HG02763 (cell line): ENCODE data around the gene ZNF507.

ENCODE experiments used
- ATAC-seq: cut with Tn5 transposase; IDR thresholded peaks from one replicate; pipeline ENCODE4 v1.9.1; 2021; ENCODE audit warnings: mild to moderate bottlenecking, moderate library complexity; ENCODE audit not compliant: unreplicated experiment

Gene ZNF507

DNA sequence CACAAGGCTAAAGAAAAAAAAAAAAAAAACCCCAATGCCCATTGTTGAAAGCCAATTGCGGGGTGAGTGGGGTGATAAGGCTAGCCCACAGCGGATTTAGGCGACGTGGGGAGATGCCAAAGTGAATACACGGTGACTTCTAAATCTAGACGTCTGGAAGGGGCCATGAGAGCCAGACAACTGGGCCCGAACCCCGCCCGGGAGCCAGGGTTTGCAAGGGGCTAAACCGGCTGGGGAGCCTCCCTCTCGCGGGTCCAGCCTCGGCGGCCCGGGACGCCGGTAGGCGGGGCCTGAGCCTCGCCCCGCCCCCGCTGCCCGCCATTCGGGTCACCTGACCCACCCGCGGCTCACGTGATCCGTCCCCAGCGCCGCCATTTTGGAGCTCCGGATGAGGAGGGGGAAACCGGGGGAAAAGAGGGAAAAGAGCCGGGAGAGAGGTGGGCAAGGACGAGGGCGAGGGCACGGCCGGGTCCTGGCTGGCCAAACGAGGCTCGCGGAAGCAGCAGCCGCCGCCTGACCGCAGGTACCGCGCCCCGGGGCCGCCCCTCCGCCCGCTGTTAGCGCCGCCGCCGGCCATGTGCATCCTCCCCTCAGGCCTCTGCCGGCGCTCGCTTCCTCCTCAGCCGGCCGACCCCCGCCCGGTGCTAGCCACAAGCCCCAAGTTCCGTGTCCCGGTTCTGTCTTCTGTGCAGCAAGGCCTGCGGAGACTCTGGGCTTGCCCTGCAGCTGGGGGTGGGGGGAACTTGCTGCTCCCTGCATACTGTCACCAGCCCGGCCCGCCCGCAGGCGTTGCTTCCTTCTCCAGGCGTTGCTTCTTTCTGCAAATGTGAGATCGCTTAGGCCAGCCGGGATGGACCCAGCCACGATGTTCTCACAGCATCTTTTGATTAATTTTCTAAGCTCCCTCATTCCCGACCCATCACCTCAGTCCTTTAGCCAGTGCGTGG lies at the start of gene ZNF507:
Gene ZNF507, plus strand, starts transcription at position 350 of the 947 bp plus-strand sequence. CDS start 7,221 bp downstream, outside the sequence.
- ATAC-seq = peak; percentile 89

GRCh38 chr19:32296694-32297093 lies 48.7 kb upstream of the ZNF507 start:
- no peak for ATAC-seq

DNA sequence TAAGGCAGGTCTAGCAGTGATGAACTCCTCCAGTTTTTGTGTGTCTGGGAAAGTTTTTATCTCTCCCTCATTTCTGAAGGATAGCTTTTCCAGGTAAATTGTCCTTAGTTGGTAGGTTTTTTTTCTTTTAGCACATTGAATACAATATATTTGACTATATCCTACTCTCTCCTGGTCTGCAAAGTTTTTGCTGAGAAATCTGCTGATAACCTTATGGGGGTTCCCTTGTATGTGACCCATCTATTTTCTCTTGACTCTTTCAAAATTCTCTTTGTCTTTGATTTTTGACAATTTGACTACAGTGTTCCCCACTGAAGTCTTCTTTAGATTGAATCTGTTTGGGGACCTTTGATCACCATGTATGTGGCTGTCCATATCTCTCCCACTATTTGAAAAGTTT lies 42.6 kb upstream of the ZNF507 start:
- ATAC-seq = no peak

- no peak for ATAC-seq
These were observed 42.2 kb upstream of the ZNF507 start for GRCh38 chr19:32303193-32303592.

DNA sequence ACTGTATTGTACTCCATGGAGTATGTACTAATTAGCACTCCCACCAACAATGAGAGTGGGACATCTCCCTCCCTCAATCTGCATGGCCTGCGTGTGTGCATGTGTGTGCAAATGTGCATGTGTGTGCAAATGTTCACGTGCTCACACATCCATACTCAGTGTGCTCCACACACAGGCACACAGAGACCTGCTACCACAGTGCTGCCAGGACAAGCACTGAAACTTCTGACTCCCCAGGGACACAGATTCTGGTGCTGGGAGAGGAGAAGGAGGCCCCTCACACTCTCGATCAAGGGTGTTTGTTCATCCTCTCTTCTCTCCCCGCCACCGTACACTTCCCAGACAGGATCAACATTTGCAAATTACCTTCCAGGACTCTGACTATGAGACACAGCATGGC lies 37.8 kb upstream of the ZNF507 start:
- no peak for ATAC-seq

GRCh38 chr19:32308431-32309077 lies 36.9 kb upstream of the ZNF507 start:
- no peak for ATAC-seq

DNA sequence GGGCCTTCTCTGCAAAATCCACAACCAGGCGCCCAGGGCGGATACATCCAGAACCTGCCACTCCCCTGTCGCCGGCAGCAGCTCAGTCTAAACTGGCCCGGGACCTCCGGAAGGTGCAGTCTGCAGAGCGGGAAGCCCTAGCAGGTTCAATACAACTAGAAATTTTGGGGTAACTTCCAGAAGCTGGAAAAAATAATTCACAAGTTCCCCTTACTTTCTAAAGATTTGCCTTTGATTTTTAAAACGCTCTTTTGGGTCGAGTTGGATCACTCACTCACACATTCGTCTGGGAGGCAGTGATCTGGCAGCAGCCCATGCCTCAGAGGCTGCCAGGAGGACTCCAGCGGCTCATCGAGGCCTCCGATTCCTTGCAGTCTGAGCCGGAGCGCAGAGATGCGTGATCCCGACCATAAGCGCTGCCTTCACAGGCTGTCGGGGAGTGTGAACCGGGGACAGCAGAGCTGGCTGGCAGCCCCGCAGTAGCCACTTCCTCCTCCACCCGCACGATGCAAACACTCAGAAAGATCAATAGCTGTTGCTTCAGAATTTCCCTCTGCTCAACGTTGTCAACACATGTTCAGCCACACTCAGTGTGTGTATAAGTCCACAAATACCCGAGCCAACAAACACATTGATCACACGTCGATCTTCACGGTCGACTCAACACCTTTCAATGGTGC lies 35.6 kb upstream of the ZNF507 start:
- ATAC-seq = no peak

DNA sequence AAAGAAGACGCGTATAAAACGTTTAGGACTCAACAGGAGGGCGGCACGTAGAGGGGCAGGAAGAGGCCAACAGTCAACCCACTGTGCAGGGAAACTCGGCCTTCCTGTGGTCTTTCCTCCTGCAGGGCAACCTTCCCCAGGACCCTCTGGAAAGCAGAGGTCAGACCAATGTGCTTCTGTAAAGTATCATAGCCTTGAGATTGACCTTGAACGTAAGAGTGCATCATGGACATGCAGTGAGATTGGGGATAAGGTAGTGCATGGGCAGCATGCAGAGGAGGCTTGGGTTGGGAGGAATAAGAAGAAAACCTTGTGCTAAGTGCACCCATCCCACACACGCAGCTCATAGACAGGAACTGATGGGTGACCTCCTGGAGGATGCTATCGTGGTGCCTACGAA lies 34.0 kb upstream of the ZNF507 start:
- no peak for ATAC-seq

GRCh38 chr19:32313569-32314265 lies 31.7 kb upstream of the ZNF507 start:
- no peak for ATAC-seq

DNA sequence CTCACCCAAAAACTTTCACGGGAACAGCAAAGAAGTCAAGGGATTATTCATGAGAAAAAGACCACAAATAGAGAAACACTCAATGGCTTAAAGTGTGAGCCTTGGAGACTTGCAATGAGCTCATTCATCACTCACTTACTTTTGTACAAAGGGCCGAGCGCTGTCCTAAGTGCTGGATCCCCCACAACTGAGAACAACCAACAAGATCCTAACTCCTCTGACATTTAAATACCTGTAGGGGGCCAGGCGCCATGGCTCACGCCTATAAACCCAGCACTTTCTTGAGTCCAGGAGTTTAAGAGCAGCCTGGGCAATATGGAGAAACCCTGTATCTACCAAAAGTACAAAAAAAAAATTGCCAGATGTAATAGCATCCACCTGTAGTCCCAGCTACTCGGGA lies 29.4 kb upstream of the ZNF507 start:
- no peak for ATAC-seq

DNA sequence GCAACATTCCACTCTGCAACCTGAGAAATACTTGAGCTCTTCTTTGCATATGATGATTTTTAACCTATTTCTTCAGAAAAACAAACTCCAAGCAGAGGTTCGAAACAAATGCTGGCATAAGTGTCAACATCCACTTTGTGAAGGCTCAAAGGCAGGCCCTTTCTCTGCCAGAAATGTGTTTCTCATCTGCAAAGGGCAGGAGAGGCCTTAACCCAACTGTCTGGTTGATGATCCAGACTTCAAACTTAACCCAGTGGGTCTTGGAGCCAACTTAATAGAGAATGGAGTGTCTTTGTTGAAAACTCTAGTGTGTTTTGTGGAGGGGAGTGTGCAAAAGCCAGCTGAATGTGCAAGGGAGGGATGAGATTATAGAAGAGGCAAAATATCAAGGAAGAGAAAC lies 28.3 kb upstream of the ZNF507 start:
- ATAC-seq = no peak

- ATAC-seq = no peak
These were observed 26.4 kb upstream of the ZNF507 start for GRCh38 chr19:32318884-32319520.

GRCh38 chr19:32322541-32322940 lies 22.9 kb upstream of the ZNF507 start:
- ATAC-seq = no peak

DNA sequence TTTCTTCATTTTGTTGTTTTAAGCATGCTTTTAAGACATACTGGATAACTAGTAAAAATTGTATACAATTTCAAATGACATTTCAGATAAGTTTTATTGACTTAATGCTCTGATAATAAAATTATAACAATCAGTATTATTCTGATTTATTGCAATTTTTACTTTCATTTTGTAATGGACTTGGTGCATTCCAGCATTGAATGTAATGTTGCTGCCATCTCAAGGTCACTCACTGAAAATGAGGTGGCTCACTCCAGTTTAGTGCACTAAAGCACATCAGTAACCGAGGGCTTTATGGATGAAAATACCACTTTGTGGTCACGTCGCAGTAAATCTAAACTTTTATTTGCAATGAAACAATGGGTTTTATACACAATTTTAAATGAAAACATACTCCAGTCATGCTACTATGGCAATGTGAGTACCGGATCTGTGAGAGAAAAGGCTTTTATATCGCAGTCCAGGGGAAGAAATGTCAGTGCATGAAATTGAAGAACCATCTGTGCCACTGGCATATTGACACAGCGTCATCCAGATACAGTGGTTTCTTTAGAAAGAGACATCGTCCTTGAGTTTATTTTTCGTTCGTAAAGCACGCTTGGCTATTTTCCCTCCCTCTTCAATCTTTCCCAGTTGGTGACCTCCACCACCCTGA lies 20.7 kb upstream of the ZNF507 start:
- ATAC-seq = no peak

DNA sequence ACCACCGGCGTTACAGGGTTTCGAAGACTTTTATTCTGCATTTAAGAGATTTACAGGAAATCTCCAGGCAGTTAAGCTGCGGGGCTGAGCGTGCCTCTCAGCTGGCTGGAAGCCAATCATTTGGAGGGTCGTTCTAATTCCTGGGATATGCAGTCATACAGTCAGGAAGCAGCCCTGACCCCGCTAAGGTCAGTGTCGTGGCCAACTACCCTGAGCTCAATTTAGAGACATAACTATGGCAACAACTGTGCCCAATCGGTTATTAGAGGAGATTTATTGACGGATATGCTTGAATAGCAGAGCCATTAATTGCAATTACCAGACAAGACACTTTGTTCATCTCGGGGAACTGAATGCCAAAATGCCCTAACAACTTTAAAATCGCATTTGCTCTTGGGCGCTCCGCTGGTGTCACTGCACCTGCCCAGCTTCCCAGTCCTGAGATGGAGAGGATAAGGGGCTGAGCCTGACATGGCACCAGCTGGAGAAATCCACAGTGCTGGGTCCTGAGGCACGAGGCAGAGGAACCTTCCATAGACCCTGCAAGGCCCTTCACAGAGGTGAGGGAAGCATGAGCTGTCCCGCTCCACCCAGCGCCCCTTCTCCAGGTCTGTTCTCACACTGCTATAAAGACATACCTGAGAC lies 15.1 kb upstream of the ZNF507 start:
- ATAC-seq = no peak

DNA sequence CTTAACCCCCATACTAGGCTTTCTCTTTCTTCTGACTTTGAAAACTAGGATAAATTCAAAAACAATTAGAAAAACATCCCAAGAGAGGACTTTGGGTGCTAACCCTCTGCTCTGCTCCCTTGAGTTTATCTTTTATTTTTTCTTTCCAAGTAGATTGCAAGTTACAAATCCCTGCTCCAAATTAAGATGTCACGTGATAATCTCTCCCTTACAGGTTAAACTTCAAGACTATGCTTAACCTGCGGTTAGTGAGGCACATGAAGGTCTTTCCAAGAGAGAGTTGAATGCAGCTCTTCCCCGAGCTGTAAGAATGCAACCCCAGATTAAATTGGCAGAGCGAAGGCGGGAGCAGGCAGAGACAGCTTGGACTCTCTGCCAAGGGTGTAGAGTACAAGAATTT lies 12.2 kb upstream of the ZNF507 start:
- no peak for ATAC-seq

- ATAC-seq = no peak
These were observed 8.9 kb upstream of the ZNF507 start for GRCh38 chr19:32336259-32337083.

DNA sequence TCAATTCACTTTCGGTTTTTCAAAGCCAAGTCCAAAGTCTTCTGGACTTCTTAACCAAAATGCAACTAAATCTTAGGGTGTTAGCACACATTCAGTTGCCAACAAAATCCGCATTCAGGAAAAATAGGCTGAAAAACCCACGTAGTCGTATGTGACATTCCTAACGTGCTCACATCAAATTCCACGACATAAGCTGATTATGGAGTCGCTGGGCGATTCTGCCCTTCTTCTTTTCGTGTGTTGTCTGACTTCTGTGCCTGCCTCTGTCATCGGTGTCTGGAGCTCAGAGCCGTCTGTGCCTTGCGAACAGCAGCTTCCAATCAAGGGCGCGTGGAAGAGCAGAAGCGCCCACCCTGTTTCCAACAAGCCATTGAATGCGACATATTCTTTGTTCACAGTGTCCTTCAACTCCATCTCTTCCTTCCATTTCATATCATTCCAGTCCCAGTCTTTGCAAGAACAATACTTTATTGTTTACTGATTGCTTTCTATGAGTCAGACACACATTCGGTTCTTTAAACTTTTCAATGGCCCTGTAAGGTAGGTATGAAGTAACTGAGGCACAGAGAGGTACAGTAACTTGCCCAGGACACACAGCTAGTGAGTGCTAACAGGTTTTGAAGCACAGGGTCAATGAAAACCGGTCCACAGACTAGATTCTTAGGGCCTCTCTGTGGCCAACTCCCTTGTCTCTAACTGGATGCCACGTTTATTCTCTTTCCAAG lies 8.2 kb upstream of the ZNF507 start:
- no peak for ATAC-seq
